ENCODE measurements around the gene DPYD. TPM values are rescaled to one million over a fixed set of nuclear protein-coding genes. Genes with fewer than 3 reads are reported as not detected.

The DPYD gene
- total and polyA plus RNA-seq, 10 of the 15 experiments (the other 5 are each of a cell fraction or from before 2014, with no cell fraction given), result 5.7 to 23.8 (median 10.2) TPM

DNA sequence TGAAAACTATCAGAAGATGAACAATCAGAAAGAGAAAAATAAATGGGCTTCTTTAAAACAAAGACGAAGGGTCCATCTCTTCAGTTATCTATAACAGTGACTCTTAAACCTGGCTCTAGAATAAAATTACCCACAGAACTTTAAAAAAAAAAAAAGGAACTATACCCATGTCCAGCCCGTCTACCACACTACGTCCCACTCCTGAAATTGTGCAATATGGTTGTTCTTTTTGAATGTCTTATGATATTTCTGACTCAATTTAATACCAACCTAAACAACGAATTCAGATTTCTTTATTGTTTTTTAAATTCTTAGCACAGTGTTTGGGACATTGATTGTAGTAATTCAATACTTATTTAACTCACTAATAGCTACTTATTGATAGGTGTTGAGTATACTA is 246.3 kb downstream of the DPYD start:
- Histone ChIP-seq H4K20me1 (ENCODE audit: control insufficient read depth, insufficient read depth) (no peaks in the 10 kb centered on the region), H2AFZ (ENCODE audit: control insufficient read depth, low read depth, low read length) (no peak overlapping the region)
- POLR2A ChIA-PET, result no interaction called here

More for the DNA sequence above, 246.3 kb downstream of the DPYD start:
- Histone ChIP-seq H3K27me3 (replicated peaks in 1 of 2; ENCODE audit: control insufficient read depth in 2 of 2, insufficient read depth in 2 of 2, low read length in 1 of 2) (no peaks in the 10 kb centered on the region), H3K36me3 (ENCODE audit: control insufficient read depth in 2 of 2, insufficient read depth in 2 of 2, low read length in 1 of 2) (no peaks in the 10 kb centered on the region), H3K4me1 (ENCODE audit: control insufficient read depth, insufficient read depth, low read length) (no peaks in the 10 kb centered on the region), H3K27ac (ENCODE audit: control insufficient read depth, insufficient read depth) (no peak overlapping the region), H3K79me2 (ENCODE audit: control insufficient read depth, insufficient read depth, low read length) (no peaks in the 10 kb centered on the region), H3K9me3 (replicated peaks; ENCODE audit: control insufficient read depth, insufficient read depth, low read length) (no peaks in the 10 kb centered on the region), H3K4me2 (ENCODE audit: control insufficient read depth, insufficient read depth) (no peak overlapping the region), H3K4me3 (no peak overlapping the region), H3K9ac (ENCODE audit: control insufficient read depth, insufficient read depth, low read length) (no peak overlapping the region)
- intact Hi-C loops (cut with micrococcal nuclease; ENCODE audit: unreplicated experiment) (no loop called here), in situ Hi-C loops (cut with MboI) (no loop called here)
- no peak for ATAC-seq
- ChIA-PET RAD21 (ENCODE audit: unreplicated experiment) (no interaction called here), SMC1A (ENCODE audit: uncharacterized antibody, unreplicated experiment) (no interaction called here), CTCF (no interaction called here)
- no peak for DNase-seq (ENCODE audit: low read depth, low spot score)
- TF ChIP-seq ZNF384 (IDR thresholded peaks at IDR 0.05; ENCODE audit: borderline replicate concordance, low read depth, low read length) (no peak), KAT2A (conservative IDR thresholded peaks at IDR 0.05; ENCODE audit: control insufficient read depth, low read depth, low read length) (no peak), YBX1 (IDR thresholded peaks at IDR 0.05) (no peak), MEF2A (IDR thresholded peaks at IDR 0.05; ENCODE audit: insufficient read depth, low read depth, low read length) (no peak), ZSCAN29 (IDR thresholded peaks at IDR 0.05) (no peak), NFIC (IDR thresholded peaks at IDR 0.05; ENCODE audit: low read depth, low read length) (no peak), CREM (IDR thresholded peaks at IDR 0.05; ENCODE audit: low read depth) (no peak)
- TF ChIP-seq, protein P1, sequence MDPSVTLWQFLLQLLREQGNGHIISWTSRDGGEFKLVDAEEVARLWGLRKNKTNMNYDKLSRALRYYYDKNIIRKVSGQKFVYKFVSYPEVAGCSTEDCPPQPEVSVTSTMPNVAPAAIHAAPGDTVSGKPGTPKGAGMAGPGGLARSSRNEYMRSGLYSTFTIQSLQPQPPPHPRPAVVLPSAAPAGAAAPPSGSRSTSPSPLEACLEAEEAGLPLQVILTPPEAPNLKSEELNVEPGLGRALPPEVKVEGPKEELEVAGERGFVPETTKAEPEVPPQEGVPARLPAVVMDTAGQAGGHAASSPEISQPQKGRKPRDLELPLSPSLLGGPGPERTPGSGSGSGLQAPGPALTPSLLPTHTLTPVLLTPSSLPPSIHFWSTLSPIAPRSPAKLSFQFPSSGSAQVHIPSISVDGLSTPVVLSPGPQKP (IDR thresholded peaks at IDR 0.05; ENCODE audit: low read depth, low read length), result no peak
- TF ChIP-seq, protein P2, sequence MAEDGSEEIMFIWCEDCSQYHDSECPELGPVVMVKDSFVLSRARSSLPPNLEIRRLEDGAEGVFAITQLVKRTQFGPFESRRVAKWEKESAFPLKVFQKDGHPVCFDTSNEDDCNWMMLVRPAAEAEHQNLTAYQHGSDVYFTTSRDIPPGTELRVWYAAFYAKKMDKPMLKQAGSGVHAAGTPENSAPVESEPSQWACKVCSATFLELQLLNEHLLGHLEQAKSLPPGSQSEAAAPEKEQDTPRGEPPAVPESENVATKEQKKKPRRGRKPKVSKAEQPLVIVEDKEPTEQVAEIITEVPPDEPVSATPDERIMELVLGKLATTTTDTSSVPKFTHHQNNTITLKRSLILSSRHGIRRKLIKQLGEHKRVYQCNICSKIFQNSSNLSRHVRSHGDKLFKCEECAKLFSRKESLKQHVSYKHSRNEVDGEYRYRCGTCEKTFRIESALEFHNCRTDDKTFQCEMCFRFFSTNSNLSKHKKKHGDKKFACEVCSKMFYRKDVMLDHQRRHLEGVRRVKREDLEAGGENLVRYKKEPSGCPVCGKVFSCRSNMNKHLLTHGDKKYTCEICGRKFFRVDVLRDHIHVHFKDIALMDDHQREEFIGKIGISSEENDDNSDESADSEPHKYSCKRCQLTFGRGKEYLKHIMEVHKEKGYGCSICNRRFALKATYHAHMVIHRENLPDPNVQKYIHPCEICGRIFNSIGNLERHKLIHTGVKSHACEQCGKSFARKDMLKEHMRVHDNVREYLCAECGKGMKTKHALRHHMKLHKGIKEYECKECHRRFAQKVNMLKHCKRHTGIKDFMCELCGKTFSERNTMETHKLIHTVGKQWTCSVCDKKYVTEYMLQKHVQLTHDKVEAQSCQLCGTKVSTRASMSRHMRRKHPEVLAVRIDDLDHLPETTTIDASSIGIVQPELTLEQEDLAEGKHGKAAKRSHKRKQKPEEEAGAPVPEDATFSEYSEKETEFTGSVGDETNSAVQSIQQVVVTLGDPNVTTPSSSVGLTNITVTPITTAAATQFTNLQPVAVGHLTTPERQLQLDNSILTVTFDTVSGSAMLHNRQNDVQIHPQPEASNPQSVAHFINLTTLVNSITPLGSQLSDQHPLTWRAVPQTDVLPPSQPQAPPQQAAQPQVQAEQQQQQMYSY (CRISPR knock-in tag; IDR thresholded peaks at IDR 0.05), result no peak
- TF ChIP-seq, protein P3, sequence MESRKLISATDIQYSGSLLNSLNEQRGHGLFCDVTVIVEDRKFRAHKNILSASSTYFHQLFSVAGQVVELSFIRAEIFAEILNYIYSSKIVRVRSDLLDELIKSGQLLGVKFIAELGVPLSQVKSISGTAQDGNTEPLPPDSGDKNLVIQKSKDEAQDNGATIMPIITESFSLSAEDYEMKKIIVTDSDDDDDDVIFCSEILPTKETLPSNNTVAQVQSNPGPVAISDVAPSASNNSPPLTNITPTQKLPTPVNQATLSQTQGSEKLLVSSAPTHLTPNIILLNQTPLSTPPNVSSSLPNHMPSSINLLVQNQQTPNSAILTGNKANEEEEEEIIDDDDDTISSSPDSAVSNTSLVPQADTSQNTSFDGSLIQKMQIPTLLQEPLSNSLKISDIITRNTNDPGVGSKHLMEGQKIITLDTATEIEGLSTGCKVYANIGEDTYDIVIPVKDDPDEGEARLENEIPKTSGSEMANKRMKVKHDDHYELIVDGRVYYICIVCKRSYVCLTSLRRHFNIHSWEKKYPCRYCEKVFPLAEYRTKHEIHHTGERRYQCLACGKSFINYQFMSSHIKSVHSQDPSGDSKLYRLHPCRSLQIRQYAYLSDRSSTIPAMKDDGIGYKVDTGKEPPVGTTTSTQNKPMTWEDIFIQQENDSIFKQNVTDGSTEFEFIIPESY (IDR thresholded peaks at IDR 0.05), result no peak
- no peak for FAIRE-seq
- 9% methylated on average over 4 of the region's 4 CpGs for WGBS (ENCODE audit: insufficient coverage, insufficient replicate concordance, low lambda C conversion rate, missing lambda C conversion rate)
- no TSS peak for BruUV-seq (replicated peaks)

All from GM12878 (cell line).